Urothelium cell line (cell line): Measurements from ENCODE around the gene GATA6.
A peak's percentile ranks its signal among the peaks of the same experiment; 100 is the strongest.

Experiments used
- DNase-seq: peaks from one replicate; pipeline ENCODE4 v3.0.0; 2011; ENCODE audit warnings: low spot score, mixed read lengths
- FAIRE-seq: peaks from 2 replicates; lab custom pipeline; 2011; peaks lifted over from hg19 to GRCh38; lab: Jason Lieb, UNC

The GATA6 gene

DNA sequence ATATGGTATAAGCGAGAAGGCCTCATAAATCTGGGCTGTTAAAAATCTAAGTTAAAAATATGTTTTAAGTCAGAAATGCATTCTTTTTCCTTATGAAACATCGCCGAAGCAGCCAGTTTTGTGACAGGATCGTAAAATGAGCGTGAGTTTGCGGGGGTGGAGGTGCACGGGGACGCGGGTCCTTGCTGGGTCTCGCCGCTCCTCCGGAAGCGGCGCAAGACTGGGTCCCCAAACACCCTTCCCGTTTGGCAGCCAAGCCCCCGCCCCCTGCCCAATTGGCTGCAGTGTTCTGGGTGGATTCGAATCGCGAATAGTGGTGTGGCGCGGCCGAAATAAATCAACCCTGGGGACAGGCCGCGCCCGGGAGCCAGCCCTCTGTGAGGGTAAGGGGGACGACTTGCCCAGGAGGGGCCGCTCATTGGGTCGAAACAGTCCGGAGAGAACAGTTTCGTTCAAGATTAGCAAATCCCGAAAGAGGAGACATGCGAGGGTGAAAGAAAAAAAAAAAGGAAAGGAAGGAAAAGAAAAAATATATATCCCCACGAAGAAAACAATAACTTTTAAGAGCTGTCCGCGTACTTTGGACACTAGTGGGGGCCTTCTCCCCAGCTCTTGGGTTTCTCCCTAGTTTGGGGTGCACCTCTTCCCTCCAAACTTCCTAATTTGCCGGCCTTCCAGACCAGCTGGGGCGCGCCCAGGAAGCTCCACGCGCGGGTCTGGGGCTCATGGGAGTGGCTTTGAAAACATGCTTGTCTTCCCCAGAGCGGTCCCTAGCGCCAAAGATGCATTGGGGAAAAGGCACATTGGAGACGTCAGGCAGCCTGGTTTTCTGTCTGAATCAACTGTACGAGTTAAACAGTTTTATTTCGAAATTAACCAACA lies 3.1 kb upstream of the GATA6 start:
- FAIRE-seq (no peak), DNase-seq (no peak)

DNA sequence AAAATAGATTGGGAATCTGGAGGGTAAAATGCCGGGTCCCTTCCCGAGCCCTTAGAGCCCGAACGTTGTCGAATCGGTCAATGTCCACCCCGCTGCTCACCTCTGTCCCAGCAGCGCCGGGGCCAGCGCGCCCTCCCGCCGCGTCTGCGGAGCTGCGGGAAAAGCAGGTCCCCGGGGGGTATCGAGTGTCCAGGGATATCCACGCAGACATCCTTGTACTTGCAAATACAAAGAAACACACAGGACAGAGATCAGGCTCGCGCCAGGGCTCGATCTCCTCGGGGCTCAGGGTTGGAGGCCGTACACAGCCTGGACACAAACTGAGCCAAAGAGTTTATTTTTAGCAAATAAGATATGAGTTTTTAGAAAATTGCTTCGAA lies 2.3 kb upstream of the GATA6 start:
- DNase-seq (no peak), FAIRE-seq (no peak)

DNA sequence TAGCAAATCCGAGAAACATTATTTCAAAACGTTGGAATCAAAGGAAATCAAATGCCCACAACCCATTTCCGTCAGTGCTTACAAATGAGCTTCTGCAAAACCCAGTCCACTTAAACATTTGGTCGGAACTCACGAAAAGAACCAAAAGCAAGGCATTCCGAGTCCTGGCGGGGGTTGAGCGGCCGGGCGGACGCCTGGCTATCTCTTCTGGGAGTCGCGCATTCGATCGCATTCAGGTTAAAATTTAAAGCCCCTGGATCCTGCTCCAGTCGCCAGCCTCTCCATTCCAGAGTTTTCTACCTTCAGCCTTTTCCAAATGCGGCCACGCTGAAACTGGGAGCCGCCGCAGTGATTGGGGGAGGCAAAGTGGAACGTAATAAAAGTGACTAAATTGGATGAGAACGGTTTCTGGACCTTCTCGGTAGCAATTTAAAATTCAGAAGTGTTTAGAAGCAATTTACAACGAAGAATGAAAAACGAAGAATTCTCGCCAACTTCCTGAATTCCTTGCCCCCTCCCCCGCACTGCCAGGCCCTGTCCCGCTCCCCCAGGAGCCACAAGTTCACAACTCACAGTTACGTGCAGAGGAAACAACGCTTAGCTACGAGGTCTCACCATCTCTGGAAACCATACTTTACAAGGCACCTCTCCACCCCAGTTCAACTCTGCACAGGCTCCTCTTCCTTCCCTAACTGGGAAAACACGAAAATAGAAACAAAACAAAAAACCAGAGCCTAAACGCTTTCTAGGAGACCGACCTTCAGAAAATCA lies 1.7 kb upstream of the GATA6 start:
- FAIRE-seq, result no peak
- DNase-seq, result no peak

DNA sequence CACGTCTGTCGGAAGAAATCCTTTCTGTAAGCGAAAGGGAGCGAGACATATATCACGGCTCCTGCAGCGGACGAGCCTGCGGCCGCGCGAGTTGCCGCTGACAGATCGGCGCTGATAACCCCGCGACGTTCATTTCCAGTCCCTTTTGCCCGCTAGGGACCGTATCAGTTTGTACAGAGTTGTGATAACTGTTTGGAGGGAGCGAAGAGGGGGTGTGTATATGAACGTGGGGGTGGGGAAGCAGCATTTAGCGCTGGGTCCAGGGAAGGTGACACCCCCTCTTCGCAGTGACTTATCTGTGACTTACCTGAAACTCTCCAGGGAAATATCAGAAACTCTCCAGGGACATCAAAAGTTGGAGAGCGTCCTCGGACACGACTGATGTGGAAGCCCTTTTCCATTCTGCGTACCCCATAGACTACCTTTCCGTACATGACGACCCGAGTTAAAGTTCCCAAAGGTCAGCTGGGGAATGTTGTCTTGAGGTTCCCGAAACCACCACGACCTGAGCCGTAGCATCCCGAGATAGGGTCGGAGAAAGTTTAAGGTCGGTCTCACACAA lies 948 bp upstream of the GATA6 start:
- FAIRE-seq (no peak), DNase-seq (no peak)

DNA sequence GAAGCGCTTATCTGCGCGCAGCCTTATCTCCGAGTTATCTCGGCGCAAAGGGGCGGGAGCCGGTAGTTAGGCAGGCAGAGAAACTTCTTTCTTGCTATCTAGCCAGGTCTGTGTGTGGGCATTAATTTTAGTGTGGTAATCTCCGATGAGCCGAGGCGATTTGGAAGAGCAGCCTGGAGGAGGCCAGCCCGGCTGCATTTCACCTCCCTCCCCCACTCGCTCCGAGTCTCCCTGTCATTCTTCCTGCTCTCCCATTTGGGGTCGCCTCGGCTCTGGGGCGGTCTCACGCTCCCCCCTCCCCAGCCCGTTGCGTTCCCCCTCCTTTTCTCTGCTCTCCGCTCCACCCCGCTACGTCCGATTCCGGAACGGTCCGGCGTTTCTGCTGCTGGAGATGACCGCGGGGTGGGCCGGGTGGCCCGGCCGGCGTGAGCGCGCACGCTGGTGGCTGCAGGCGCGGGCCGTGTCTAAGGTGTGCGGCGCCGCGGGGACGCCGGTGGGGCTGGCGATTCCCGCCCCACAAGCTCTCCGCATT lies 566 bp downstream of the GATA6 start:
- FAIRE-seq (no peak), DNase-seq (no peak)

DNA sequence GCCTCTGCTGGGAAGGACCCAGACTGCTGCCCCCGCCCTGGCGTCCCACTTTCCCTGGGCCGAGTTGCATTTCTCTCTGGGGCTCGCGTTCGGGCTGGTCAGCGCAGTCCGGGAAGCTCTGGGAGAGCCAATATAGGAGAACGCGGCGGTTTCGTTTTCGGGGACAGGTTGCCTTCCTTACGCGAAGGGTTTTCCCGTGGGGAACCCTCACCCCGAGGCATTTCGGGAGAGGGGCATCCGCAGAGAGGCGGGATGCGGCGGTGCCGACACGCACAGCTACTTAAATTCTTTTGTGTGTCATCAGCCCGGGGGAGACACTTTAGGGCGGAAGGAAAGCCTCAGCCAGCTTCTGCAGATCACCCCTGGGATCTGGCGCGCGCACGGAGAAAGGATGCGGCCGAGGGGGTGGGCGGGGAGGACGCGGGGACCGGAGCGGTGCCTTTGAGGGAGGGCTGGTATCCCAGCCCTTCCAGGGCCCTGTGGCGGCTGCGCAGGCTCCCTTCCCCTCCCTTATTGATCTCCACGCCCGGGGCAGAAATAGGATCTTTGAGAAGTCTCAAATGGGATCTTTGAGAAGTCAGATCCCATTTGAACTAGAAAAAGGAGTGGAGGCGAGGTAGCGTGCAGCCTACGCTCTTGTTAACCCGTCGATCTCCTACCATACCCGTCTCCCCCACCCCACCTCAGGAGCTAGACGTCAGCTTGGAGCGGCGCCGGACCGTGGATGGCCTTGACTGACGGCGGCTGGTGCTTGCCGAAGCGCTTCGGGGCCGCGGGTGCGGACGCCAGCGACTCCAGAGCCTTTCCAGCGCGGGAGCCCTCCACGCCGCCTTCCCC lies 1.2 kb downstream of the GATA6 start:
- FAIRE-seq (no peak), DNase-seq (no peak)

DNA sequence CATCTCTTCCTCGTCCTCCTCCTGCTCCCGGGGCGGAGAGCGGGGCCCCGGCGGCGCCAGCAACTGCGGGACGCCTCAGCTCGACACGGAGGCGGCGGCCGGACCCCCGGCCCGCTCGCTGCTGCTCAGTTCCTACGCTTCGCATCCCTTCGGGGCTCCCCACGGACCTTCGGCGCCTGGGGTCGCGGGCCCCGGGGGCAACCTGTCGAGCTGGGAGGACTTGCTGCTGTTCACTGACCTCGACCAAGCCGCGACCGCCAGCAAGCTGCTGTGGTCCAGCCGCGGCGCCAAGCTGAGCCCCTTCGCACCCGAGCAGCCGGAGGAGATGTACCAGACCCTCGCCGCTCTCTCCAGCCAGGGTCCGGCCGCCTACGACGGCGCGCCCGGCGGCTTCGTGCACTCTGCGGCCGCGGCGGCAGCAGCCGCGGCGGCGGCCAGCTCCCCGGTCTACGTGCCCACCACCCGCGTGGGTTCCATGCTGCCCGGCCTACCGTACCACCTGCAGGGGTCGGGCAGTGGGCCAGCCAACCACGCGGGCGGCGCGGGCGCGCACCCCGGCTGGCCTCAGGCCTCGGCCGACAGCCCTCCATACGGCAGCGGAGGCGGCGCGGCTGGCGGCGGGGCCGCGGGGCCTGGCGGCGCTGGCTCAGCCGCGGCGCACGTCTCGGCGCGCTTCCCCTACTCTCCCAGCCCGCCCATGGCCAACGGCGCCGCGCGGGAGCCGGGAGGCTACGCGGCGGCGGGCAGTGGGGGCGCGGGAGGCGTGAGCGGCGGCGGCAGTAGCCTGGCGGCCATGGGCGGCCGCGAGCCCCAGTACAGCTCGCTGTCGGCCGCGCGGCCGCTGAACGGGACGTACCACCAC lies 2.1 kb downstream of the GATA6 start:
- FAIRE-seq (no peak), DNase-seq (no peak)

DNA sequence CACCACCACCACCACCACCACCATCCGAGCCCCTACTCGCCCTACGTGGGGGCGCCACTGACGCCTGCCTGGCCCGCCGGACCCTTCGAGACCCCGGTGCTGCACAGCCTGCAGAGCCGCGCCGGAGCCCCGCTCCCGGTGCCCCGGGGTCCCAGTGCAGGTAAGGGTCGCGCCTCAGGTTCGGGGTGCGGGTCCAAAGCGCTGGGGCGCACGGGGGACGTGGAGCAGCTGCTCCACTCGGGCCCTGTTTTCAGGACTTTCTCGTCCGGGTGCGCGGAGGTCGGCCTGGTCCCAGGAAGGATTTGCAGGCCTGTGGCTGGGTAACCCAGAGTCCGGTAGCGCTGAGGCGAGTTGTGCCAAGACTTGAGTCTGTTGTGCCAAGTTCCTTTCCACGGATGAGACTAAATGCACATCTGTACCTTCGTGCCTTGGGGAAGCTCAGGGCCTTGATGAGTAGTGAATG lies 2.8 kb downstream of the GATA6 start:
- FAIRE-seq (no peak), DNase-seq (no peak)

DNA sequence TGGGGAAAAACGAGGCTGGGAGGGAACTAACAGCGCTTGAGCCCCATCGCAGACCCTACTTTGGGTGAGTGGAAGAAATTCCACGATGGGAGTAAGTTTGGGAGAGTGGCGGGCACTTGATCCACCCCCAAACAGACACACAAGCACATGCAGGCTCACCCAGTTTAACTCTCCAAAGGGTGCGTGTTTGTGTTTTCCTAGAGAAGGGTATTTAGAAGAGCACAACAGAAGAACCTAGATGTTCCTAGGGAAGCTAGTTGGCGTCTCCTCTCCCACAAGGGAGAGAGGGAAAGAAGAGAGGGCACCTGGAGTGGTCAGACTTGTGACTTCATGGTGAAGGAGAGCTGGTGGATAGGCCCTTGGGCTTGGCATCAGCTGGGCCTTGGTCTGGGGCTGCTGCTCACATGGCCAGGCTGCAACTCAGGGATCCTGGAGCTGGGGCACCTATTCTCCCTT lies 3.2 kb downstream of the GATA6 start:
- DNase-seq, result no peak
- no peak for FAIRE-seq

DNA sequence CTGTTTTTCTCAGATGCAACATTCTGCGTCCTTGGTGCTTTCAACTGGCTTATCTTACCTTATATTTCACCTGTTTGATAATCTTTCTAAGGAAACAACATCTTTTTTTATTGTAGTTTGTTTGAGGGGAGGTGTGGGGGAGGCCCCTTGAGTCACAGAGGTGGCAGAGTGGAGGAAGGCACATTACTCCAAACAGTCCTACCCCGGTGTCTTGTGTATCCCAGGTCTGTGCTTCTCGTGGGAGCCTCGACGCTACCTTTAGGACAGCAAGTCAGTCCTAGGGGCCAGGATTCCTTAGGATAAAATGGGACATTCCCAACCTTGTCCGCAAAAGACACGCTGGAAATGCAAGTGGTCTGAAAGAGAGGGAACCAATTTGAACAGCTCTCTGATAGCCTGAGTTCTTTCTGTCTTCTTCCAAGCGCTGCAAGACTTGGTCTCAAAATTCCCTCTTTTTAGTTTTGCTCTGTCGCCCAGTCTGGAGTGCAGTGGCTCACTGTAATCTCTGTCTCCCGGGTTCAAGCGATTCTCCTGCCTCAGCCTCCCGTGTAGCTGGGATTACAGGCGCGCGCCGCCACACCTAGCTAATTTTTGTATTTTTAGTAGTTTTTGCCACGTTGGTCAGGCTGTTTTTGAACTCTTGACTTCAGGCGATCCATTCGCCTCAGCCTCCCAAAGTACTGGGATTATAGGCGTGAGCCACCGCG lies 4.0 kb downstream of the GATA6 start:
- no peak for FAIRE-seq
- DNase-seq, result no peak

DNA sequence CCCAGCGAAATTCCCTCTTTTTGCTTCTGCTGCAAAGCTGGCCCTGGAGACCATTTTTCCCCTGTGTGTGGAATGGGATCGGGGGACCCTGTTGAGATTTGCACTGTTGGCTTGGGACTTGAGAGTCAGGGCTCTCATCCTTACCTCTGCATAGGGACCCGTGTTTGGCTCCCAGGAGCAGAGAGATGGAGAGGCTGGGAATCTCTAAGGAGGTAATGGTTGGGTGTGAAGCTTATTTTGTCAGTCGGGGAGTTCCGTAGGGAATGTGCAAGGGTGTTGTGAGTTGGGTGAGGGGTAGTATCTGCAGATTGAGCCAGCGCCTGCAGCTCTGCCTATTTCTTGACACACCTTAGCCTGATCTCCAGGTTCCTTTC lies 4.5 kb downstream of the GATA6 start:
- DNase-seq, result no peak

DNA sequence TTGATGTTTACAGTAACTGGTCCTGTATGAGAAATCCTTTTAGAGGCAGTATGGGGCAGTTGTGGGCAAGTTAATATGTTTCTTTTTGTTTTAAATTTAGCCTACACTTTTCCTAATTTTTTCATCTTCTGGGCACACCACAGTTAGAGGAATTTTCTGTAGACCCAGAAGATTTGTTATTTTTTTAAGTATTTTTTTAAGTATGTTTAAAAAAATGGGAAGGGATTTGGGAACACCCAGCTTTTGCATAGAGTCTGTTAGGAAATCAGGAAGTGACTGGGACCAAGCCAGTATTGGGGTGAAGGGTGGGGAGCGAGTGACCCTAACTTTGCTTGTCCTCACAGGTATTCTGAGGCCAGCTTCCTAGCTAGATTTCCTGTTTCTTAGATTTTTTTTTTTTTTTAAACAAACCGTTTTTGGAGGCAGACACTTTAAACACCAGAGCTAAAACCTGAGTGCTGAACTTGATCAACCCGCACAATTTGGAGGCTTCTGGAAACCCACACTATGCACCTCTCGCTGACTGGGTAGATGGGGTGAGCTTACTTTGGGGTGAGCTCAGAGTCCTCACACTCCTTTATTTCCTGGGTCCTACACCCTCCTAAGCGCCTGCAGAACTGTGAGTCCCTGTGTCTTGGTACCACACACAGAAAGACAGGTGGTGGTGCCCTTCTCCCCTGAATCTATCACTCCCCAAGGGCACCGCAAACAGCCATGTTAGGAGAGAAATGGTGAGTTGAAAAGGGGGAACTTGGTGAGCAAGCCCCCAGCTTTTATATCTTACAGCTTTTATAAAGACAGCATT lies 5.2 kb downstream of the GATA6 start:
- FAIRE-seq (no peak), DNase-seq (no peak)

More for the DNA sequence above, 4.5 kb downstream of the GATA6 start:
- FAIRE-seq, result no peak

DNA sequence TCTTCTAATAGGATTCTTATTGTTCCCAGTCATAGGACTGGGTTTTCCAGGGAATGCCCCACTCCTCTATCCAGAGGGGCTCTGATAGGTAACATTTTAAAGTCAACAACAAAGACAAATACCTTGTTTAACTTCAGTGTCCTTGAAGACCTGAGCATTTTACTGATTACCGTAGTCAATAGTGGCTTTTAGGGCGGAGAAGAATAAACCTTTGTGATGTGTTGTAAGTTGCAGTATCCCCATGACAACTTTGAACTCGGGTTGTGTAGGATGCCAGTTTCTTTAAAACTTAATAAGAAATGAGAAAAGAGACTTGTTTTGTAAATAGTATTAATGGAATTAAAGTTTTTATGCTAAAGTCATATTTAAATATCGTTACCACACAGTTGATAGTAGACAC lies 6.0 kb downstream of the GATA6 start:
- FAIRE-seq, result no peak

DNA sequence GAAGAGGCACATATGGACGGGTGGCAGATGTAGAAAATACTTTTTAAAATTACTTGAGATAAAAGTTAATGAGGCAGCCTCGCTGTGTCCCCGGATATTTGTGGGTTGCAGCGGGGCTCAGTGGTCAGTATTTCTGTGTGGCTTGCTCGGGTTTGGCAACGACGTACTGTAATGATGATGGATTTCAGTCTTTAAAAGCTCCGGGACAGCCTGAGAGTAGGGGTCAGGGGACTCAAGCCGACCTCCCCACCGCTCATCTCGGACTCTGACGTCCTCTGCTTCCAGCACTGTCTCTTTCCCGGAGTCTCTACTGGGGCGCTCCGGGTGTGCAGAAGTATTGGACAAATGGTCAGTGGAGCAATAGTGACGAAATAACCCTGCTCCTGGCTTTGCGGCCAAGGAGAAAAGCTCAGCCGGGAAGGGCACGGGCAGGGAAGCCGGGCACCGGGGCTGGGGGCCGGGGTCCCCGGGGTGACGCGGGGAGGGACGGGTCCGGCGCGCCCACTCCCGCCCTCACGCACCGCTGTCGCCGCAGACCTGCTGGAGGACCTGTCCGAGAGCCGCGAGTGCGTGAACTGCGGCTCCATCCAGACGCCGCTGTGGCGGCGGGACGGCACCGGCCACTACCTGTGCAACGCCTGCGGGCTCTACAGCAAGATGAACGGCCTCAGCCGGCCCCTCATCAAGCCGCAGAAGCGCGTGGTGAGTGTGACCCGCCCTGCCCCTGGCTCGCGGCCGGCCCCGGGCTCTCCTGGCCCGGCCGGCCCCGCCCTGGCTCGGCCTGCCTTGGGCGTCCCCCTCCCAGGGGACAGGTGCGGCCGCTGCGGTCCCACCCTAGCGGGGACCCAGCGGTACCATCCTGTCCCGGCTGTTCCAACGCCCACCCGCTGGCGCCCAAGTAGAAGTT lies 7.3 kb downstream of the GATA6 start:
- DNase-seq (peak; percentile 33), FAIRE-seq (no peak)

More for the DNA sequence above, 6.0 kb downstream of the GATA6 start:
- DNase-seq, result no peak

DNA sequence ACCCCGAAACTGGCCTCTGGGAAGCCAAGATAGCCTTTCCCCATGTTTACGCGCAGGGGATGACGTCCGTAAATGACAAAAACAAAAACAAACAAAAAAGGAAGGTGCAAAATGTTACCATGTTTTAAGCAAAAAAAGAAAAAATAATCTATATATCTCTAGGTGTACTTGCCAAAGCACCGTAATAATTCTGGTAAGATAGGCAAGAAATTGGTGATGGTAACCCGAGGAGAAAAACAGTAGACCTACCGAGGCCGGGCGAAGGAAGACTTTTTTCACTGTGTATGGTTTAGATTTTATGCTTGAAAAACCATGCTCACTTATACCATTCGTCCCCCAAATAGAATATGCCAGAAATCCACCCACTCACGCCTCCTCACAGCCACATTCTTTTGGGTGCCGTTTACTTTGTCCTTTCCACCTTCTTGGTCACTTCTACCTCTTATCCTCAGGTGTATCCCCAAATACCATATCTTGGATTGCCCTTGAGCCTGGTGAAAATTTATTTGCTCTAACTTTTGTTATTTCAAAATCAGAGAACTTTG lies 8.0 kb downstream of the GATA6 start:
- DNase-seq (no peak), FAIRE-seq (no peak)

DNA sequence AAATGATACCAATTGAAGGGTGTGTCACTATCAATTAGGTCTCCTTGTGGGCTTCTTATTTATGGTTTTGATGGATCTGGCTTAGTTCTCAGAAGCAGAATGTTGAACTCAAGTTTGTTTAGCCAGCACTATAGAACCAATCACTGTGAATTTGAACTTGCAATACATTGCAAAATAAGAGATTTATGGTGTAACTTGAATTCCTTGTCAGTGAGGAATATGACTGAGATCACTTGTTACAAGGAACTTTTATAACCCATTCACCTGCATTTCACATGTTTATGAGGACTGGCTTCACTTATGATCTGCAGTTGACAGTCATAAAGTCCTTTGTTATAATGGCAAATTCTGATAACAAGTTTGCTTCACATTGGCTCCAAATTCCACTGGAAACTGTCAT lies 9.8 kb downstream of the GATA6 start:
- no peak for FAIRE-seq
- no peak for DNase-seq

DNA sequence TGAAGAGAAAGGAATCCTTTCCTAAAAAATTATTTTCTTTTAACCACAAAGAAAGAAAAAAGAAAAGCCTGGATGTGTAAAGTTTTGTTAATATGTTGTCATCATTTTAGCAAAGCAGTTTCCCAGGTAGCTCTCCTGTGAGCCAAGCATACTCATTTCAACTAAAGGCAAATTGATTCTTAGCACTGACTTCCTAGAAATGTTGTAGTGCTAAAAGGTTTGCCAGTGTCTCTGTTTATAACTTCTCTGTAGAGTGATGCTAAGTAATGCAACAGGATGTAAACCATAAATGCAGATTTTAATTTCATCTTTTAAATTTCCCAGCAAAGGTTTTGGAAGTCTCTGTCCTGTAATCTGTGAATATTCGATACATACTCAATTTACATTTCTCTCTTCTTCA lies 10.2 kb downstream of the GATA6 start:
- no peak for DNase-seq
- FAIRE-seq, result no peak
